ES-I3 (cell line): ENCODE data around the gene HSPG2.

Source experiments
- H3K36me3 ChIP-seq: 2 replicates; pipeline ENCODE4 v1.6.1; 2013; ENCODE audit warnings: mild to moderate bottlenecking, low read length, control low read depth, moderate library complexity; ENCODE audit not compliant: insufficient read depth
- H3K4me1 ChIP-seq: 2 replicates; pipeline ENCODE4 v1.6.1; 2013; ENCODE audit warnings: mild to moderate bottlenecking, control low read depth, low read length; ENCODE audit not compliant: insufficient read depth
- H3K9ac ChIP-seq: 2 replicates; pipeline ENCODE4 v1.6.1; 2013; ENCODE audit warnings: low read depth, mild to moderate bottlenecking, low read length, moderate library complexity
- H3K9me3 ChIP-seq: 2 replicates; pipeline ENCODE4 v1.6.1; 2013; ENCODE audit warnings: mild to moderate bottlenecking, low read length, moderate library complexity; ENCODE audit not compliant: control insufficient read depth, insufficient read depth

The HSPG2 gene

DNA sequence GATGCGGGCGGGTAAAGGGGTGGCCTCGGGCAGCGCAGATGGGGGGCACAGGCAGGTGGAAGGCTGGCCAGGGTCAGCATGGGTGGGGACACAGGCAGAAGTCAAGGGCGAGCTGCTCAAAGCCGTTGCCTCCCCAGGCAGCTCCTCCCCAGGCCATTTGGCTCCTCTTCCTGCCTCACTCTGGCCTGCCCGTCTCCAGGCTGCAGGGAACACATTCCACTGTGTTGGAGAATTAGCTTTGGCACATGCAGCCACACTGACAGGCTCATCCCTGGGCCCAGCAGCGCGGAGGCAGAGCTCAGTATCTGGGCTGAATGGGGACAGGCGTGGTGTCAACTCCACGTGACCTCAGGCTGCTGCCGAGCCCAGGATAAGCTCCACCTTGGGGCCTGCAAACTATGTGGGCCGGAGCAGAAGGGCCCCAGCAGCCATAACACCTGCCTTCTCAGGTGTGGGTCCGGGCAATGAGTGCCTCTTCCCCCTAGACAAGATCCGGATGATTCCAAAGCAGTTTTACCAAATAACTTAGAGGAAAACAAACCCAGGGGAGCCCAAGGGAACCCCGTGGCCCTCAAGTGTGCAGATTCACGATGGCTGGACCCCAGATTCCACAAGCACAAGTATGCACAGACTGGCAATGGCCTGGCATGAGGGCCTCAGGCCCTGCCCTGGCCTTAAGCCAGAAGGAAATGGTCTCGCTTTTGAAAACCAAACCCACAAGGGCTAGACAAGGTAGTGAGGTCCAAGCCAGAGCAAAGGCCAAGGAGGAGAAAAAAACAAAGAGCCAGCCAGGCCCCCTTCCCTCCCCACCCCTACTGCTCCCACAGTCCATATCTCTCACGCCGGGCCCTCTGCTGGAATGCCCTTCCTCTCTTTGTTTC lies 40.2 kb downstream of the HSPG2 start:
- Histone ChIP-seq H3K36me3 (peaks cover 5% of the 10 kb centered on the region; the same call in 1 of the 2 replicates), H3K9me3 (no peaks in the 10 kb centered on the region), H3K4me1 (peaks cover 18% of the 10 kb centered on the region; the same call in 1 of the 2 replicates), H3K9ac (no peak overlapping the region)

DNA sequence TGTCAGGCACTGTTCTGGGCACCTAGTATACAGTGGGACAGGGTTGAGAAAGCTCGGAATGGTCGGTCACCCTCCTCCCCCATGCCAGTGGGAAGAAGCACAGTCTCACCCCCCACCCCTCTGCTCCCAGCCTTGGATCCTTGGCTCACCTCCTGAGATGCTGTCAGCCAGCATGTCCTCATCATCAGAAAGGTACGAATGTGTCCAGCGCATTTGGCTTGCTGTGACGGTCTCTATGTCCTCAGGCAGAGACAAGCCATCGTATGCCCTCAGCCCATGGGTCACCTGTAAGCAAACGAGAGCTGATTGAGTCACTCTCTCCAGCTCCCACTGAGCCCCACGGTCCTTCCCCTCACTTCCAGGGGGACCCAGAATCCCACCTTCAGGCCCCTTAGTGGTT lies 41.1 kb downstream of the HSPG2 start:
- Histone ChIP-seq H3K4me1 (peaks cover 15% of the 10 kb centered on the region; the same call in 1 of the 2 replicates), H3K9ac (no peak overlapping the region)

DNA sequence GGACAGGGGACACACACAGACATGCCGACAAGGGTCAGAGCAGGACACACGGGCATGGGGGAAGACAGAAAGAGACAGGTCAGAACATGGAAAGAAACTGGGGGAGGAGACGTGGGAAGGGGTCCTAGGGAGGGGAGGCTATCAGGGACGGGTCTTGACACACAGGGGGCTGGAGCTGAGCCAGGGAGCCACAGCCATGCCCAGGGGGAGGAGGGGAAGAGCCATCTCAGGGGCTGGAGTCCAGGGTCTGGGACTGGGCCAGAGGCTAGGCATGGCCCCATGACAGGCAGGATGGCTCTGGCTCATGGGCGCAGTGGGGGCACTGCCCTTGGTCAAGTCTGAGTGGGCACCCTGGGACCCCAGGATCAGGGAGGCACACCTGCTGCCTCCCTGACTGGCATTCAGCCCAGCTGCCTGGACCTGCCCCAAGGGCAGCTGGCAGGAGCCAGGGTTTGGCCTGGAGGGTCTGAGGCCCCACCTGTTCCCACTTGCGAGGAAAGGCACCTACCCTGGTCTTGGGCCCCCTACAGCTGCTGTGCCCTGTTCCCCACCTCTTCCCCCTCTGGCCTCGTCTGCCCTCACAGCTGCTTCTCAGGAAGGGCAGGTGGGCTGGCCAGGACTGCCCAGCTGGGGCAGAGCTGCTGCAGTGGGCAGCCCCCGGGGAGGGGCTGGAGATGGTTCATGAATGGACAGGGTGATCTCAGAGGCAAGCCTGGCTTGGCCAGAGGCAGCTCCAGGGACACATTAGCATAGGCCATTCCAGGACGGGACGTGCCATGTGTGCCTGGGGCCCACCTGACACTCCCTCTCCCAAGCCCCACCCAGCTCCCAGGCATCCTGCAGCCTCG lies 42.9 kb downstream of the HSPG2 start:
- Histone ChIP-seq H3K9ac (no peak overlapping the region), H3K36me3 (peaks cover 7% of the 10 kb centered on the region; the same call in 1 of the 2 replicates), H3K4me1 (peaks cover 9% of the 10 kb centered on the region; the same call in 1 of the 2 replicates), H3K9me3 (no peaks in the 10 kb centered on the region)

More for the DNA sequence above, 41.1 kb downstream of the HSPG2 start:
- Histone ChIP-seq H3K9me3 (no peaks in the 10 kb centered on the region), H3K36me3 (peaks cover 9% of the 10 kb centered on the region; the same call in 1 of the 2 replicates)

DNA sequence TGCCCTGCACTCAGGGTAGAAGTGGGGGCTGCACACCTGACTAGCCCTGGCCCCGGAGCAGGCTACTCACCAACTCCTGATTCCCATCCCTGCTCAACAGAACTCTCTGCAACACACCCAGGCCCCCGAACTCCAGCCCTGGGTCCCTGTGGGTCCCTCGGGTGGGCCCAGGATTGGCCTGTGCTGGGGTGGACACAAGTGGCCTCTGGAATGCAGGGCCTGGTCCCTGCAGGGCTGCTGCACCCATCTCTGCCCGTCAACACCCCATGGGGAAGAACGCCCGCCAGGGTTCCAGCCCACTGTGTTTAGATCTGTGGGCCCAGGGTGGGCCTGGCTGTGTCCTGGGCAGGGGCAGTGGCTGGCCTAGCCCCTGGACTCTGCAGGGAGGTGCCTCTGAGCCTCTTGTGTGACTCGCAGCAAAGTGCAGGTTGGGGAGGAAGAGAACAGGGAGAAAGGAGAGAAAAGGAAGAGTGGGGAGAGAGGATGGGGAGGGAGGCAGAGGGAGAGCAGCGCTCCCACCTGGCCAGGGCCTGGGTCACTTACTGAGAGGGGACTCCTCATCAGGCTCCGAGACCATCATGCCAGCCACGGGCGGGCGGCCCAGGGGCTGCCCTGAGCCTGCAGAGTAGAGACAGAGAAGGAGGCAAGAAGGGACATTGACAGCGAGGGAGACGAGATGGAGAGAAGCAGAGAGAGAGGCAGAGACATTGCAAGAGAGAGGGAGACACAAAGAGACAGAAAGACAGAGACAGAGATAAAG lies 43.9 kb downstream of the HSPG2 start:
- H3K9me3 ChIP-seq = no peaks in the 10 kb centered on the region
- H3K9ac ChIP-seq = no peak overlapping the region
- peaks cover 7% of the 10 kb centered on the region; the same call in 1 of the 2 replicates for H3K36me3 ChIP-seq
- peaks cover 9% of the 10 kb centered on the region; the same call in 1 of the 2 replicates for H3K4me1 ChIP-seq

- Histone ChIP-seq H3K36me3 (peaks cover 7% of the 10 kb centered on the region), H3K4me1 (peaks cover under 1% of the 10 kb centered on the region; the same call in 1 of the 2 replicates), H3K9me3 (no peaks in the 10 kb centered on the region), H3K9ac (no peak overlapping the region)
Observed at GRCh38 chr1:21891621-21892479, 45.3 kb downstream of the HSPG2 start.

DNA sequence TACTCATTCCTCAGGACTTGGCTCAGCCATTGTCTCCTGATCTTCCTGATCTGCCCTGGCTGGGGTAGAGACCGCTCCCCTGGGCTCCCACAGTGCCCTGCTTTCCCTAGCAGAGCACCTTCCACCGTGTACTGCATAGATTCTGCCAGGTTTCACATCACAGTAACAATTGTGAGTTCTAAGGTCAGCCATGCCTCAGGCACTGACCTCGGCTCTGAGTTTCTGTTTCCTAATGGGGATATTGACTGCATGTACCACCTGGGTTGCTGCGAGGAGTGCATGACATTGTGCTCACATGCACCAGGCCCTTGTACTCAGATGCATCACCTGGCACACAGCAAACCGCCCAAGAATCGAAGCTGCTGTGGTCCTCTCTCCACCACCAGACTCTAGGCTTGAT lies 46.0 kb downstream of the HSPG2 start:
- Histone ChIP-seq H3K9ac (no peak overlapping the region), H3K4me1 (no peaks in the 10 kb centered on the region), H3K9me3 (no peaks in the 10 kb centered on the region), H3K36me3 (peaks cover 7% of the 10 kb centered on the region)

DNA sequence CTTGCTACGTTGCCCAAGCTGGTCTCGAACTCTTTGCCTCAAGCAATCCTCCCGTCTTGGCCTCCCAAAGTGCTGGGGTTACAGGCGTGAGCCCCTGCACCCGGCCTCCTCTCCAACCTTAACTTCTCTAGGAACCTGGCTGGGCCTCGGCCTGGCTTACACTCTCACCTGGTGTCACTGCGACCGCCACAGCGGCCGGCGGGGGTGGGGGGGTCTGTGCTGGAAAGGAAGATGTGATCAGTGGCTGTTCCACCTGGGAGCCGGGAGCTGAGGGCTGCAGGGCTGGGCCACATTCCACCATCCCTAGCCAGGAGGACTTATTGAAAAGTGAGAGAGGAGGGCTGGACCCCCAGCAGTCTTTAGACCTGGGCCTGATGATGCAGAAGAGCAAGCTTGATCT lies 48.6 kb downstream of the HSPG2 start:
- Histone ChIP-seq H3K4me1 (no peaks in the 10 kb centered on the region), H3K9ac (no peak overlapping the region), H3K36me3 (peaks cover 4% of the 10 kb centered on the region), H3K9me3 (no peaks in the 10 kb centered on the region)

- H3K36me3 ChIP-seq = peaks cover 4% of the 10 kb centered on the region
- H3K4me1 ChIP-seq = no peaks in the 10 kb centered on the region
Observed at GRCh38 chr1:21887796-21888195, 49.3 kb downstream of the HSPG2 start.

DNA sequence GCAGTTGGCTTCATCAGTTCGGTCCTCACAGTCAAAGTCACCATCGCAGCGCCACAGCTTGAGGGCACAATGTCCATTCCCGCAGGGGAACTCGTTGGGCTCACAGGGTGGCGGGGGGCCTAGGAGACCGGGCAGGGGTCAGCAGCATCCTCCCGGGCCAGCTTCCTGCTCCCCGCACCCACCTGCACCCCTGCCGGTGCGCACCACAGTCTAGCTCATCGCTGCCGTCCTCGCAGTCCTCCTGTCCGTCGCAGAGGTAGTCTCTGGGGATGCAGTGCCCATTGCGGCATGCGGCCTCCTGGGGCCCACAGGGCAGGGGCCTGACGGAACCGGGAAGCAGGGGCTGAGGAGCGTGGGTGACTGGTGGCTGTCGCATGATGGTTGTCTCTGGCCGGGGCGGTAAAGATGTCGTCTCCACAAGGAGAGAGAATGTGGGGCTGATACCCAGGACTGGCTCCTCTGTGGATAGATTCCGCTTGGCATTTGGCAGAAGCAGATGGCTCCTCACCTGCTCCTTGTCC lies 49.8 kb downstream of the HSPG2 start:
- Histone ChIP-seq H3K9ac (no peak overlapping the region), H3K36me3 (peaks cover 4% of the 10 kb centered on the region), H3K4me1 (no peaks in the 10 kb centered on the region), H3K9me3 (no peaks in the 10 kb centered on the region)

More at GRCh38 chr1:21887796-21888195, 49.3 kb downstream of the HSPG2 start:
- Histone ChIP-seq H3K9me3 (no peaks in the 10 kb centered on the region), H3K9ac (no peak overlapping the region)

GRCh38 chr1:21886486-21887215 lies 50.5 kb downstream of the HSPG2 start:
- no peaks in the 10 kb centered on the region for H3K9me3 ChIP-seq
- H3K9ac ChIP-seq = no peak overlapping the region
- no peaks in the 10 kb centered on the region for H3K4me1 ChIP-seq
- peaks cover 4% of the 10 kb centered on the region for H3K36me3 ChIP-seq

GRCh38 chr1:21885236-21886037 lies 51.7 kb downstream of the HSPG2 start:
- no peaks in the 10 kb centered on the region for H3K4me1 ChIP-seq
- no peaks in the 10 kb centered on the region; the same call in none of the 2 replicates for H3K36me3 ChIP-seq
- no peaks in the 10 kb centered on the region for H3K9me3 ChIP-seq
- no peak overlapping the region for H3K9ac ChIP-seq
